Subcutaneous abdominal adipose tissue (tissue), 5 donors: ENCODE measurements around the gene DDX21.
"Not testable (repeated sequence)": the region's sequence is repeated elsewhere in the genome, so short reads cannot be mapped to it uniquely, and the experiment has no call there.

Experiments used
- H3K27ac ChIP-seq: one replicate; pipeline ENCODE4 v1.7.0; 2013; ENCODE audit warnings: low read depth, mild to moderate bottlenecking, inconsistent platforms, low read length, moderate library complexity
- H3K27me3 ChIP-seq, 5 donors: one replicate each; pipeline ENCODE4 v1.7.0; 2013; ENCODE audit warnings: low read length in 5 of 5, inconsistent platforms in 1 of 5; ENCODE audit not compliant: control insufficient read depth in 5 of 5, insufficient read depth in 4 of 5
- H3K36me3 ChIP-seq, 5 donors: one replicate each; pipeline ENCODE4 v1.7.0; 2013; ENCODE audit warnings: low read length in 5 of 5; ENCODE audit not compliant: control insufficient read depth in 5 of 5, insufficient read depth in 5 of 5
- H3K4me1 ChIP-seq, 5 donors: one replicate each; pipeline ENCODE4 v1.7.0; 2013; ENCODE audit warnings: low read length in 5 of 5, mild to moderate bottlenecking in 3 of 5, moderate library complexity in 1 of 5; ENCODE audit not compliant: control insufficient read depth in 5 of 5, insufficient read depth in 5 of 5
- H3K4me3 ChIP-seq, 5 donors: one replicate each; pipeline ENCODE4 v1.7.0; 2013; ENCODE audit warnings: low read length in 5 of 5, low read depth in 1 of 5
- H3K9ac ChIP-seq, 5 donors: one replicate each; pipeline ENCODE4 v1.7.0; 2013; ENCODE audit warnings: low read length in 5 of 5, mild to moderate bottlenecking in 4 of 5, moderate library complexity in 3 of 5
- H3K9me3 ChIP-seq, 5 donors: one replicate each; pipeline ENCODE4 v1.7.0; 2013; ENCODE audit warnings: low read length in 5 of 5; ENCODE audit not compliant: control insufficient read depth in 5 of 5
- donor health status: healthy.
- donor health status: healthy.
- donor health status: healthy.
- donor health status: healthy.
- donor health status: healthy.

DDX21 gene

DNA sequence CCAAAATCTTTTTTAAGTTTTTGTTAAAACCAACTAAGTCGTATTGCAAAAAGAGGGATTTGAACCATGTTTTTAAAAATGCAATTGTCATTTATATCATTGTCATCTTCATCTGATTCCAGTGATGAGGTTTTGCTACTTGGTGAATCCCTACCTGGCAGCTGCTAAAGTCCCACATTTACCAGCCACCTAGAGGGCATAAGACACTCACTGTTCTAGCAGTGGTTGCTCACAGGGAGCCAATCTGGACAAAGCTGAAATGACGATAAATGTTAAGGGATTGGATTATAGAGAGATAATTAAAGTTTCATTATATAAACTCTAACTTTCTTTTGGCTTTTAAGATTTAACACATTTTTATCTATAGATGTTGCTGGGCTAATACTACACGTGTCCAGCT lies 51.3 kb downstream of the DDX21 start:
- H3K9ac ChIP-seq: no peak overlapping the region
- H3K4me1 ChIP-seq: peaks cover 0 to 18% (median 2%) of the 10 kb centered on the region in 5 donors
- H3K36me3 ChIP-seq: peaks cover 20 to 30% (median 24%) of the 10 kb centered on the region in 5 donors

DNA sequence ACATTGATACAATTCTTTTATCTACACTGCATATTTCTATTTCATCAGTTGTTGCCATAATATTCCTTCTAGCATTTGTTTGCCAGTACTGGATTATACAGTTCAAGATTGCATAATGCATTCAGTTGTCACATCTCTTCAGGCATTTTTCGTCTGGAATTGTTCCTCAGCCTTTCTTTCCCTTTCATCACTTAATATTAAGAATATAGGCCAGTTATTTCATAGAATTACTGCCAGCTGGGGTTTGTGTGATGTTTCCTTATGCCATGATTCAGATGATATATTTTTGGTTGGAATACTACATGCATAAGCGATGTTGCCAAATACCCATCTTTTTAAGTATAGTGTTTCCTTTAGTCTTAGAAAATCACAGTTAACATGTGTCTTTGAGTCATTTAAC lies 53.4 kb downstream of the DDX21 start:
- H3K4me3 ChIP-seq: no peak overlapping the region
- no peak overlapping the region for H3K9ac ChIP-seq
- peaks cover 28 to 47% (median 34%) of the 10 kb centered on the region in 5 donors for H3K36me3 ChIP-seq
- no peaks in the 10 kb centered on the region for H3K27me3 ChIP-seq
- H3K9me3 ChIP-seq: no peaks in the 10 kb centered on the region
- H3K4me1 ChIP-seq: peaks cover 0 to 18% (median 2%) of the 10 kb centered on the region in 5 donors
- H3K27ac ChIP-seq: peak overlapping the region; percentile 73

More for the DNA sequence above, 51.3 kb downstream of the DDX21 start:
- H3K27me3 ChIP-seq: no peaks in the 10 kb centered on the region
- no peak overlapping the region for H3K27ac ChIP-seq
- no peaks in the 10 kb centered on the region for H3K9me3 ChIP-seq
- H3K4me3 ChIP-seq: no peak overlapping the region

DNA sequence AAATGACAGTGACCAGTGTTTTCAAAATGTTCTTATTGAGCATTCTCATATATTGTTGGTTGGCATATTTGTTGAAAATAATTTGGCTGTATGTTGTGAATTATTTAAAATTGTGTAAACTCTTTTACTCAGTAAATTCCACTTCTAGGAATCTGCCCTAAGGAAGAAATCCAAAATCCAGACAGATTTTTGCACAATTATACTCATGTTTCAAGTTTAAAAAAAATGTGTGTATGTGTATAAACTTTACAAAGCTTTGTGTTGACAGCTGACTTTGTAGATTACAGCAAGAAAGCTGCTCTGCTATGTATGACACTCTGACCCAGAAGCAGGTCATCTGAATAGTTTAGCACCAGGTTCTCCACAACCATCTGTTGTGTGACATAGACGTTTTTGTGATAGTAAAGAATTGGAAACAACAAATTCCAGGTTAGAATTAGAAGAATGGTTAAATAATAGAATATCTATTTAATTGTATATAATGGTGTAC lies 54.2 kb downstream of the DDX21 start:
- Histone ChIP-seq H3K9me3 (no peaks in the 10 kb centered on the region), H3K4me1 (peaks cover 0 to 18% (median 0%) of the 10 kb centered on the region in 5 donors), H3K4me3 (no peak overlapping the region), H3K36me3 (peaks cover 28 to 49% (median 34%) of the 10 kb centered on the region in 5 donors), H3K9ac (no peak overlapping the region), H3K27ac (peak overlapping the region; percentile 73), H3K27me3 (no peaks in the 10 kb centered on the region)

DNA sequence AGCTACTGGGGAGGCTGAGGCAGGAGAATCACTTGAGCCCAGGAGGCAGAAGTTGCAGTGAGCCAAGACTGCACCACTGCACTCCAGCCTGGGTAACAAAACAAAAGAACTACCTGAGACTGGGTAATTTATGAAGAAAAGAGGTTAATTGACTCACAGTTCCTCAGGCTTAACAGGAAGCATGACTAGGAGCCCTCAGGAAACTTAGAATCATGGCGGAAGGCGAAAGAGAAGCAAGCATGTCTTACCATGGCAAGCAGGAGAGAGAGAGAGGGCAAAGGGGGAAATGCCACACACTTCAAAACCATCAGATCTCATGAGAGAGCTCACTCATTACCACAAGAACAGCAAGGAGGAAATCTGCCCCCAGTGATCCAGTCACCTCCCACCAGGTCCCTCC lies 56.8 kb downstream of the DDX21 start:
- H3K27me3 ChIP-seq, H3K27ac ChIP-seq, H3K9ac ChIP-seq, H3K4me3 ChIP-seq, H3K9me3 ChIP-seq: not testable (repeated sequence)
- peaks cover 0 to 18% (median 0%) of the 10 kb centered on the region in 5 donors for H3K4me1 ChIP-seq
- peaks cover 31 to 55% (median 40%) of the 10 kb centered on the region in 5 donors for H3K36me3 ChIP-seq

DNA sequence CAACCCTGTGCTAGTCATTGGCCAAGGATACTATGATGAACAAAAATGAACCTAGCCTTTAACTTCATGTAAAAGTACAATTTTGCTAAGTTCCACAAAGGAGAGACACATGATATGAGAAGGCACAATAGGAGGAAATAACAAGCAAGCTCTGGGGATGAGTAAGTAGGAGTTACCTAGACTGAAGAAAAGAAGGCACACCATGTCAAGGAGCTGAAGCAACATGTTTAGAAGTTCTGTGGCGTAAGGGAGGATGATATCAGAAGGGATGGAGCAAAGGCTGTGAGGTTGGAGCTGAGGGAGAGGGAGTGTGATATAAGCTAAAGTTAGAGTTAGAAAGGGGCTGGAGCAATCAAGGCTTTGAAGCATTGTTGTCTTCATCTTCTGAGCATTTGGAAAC lies 58.2 kb downstream of the DDX21 start:
- H3K4me1 ChIP-seq: peaks cover 0 to 13% (median 0%) of the 10 kb centered on the region in 5 donors
- H3K27ac ChIP-seq: no peak overlapping the region
- H3K9me3 ChIP-seq: no peaks in the 10 kb centered on the region
- H3K36me3 ChIP-seq: peaks cover 29 to 64% (median 42%) of the 10 kb centered on the region in 5 donors
- no peak overlapping the region for H3K4me3 ChIP-seq
- H3K9ac ChIP-seq: no peak overlapping the region
- no peaks in the 10 kb centered on the region for H3K27me3 ChIP-seq

DNA sequence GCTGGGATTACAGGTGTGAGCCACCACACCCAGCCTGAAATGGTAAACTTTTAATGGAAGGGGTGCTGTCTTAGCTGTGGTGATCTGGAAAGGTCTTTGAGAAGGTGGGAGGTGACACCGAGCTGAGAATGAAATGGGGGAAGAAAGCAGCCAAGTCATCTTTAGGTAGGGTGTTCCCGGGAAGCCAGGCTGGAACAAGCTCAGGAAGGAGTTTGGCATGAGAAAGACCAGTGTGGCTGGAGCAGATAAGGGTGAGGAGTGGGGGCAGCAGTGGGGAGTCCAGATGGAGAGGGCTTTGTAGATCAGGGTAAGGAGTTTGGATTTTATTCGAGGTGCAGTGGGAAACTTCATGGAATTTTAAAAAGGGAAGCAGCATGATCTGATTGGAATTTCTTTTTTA lies 62.6 kb downstream of the DDX21 start:
- no peak overlapping the region for H3K27ac ChIP-seq
- no peaks in the 10 kb centered on the region for H3K4me1 ChIP-seq
- H3K36me3 ChIP-seq: peaks cover 23 to 41% (median 28%) of the 10 kb centered on the region in 5 donors
- no peaks in the 10 kb centered on the region for H3K9me3 ChIP-seq
- no peaks in the 10 kb centered on the region for H3K27me3 ChIP-seq
- no peak overlapping the region for H3K4me3 ChIP-seq
- H3K9ac ChIP-seq: no peak overlapping the region

DNA sequence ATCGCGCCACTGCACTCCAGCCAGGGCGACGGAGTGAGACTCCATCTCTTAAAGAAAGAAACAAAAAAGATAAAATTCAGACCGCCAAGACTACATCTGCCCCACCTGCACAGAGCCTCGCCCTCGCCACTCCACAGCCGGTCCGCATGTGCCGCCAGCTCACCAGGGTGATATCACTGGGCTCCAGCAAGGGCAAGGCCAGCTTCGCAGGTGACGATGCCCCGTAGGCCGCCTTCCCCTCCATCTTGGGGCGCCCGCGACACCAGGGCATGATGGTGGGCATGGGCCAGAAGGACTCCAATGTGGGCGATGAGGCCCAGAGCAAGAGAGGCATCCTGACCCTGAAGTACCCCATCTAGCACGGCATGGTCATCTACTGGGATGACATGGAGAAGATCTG lies 66.6 kb downstream of the DDX21 start:
- Histone ChIP-seq H3K4me3 (no peak overlapping the region), H3K9ac (no peak overlapping the region), H3K4me1 (no peaks in the 10 kb centered on the region), H3K9me3 (no peaks in the 10 kb centered on the region), H3K27ac (no peak overlapping the region), H3K27me3 (no peaks in the 10 kb centered on the region), H3K36me3 (peaks cover 0 to 11% (median 5%) of the 10 kb centered on the region in 5 donors)

DNA sequence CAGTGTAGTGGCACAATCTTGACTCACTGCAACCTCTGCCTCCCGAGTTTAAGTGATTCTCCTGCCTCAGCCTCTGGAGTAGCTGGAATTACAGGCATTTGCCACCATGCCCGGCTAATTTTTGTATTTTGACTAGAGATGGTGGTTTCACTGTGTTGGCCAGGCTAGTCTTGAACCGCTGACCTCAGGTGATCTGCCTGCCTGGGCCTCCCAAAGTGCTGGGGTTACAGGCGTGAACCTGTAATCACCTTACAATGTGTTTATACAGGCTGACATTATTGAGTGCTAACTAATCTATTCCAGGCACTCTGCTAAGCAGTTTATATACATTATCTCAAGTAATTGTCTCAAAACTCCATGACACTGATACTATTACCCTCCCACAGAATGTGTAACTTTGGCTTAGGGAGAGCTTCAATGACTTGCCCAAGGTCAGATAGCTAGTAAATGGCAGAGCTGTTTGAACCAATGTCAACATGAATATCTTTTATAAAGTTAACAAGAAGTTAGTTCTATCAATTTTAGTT lies 69.5 kb downstream of the DDX21 start:
- Histone ChIP-seq H3K27me3 (no peaks in the 10 kb centered on the region), H3K4me1 (no peaks in the 10 kb centered on the region), H3K27ac (no peak overlapping the region), H3K9ac (no peak overlapping the region), H3K9me3 (no peaks in the 10 kb centered on the region), H3K4me3 (no peak overlapping the region), H3K36me3 (no peaks in the 10 kb centered on the region)

DNA sequence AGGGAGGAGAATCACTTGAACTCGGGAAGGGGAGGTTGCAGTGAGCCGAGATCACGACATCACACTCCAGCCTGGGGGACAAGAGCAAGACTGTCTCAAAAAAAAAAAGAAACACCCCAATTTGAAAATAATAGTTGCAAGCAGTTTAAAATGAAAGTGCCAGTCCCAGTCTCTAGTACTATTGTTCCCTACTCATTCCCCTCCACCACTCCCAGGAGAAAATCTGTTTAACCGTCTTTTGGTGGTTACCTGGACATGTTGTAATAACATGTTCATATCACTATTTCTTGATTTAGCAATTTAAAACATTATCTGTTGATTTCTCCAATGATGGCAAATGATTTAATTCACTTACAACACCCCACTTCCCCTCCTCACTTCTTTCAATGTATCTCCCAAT lies 77.3 kb downstream of the DDX21 start:
- H3K27ac ChIP-seq: no peak overlapping the region
- no peak overlapping the region for H3K9ac ChIP-seq
- H3K36me3 ChIP-seq: no peaks in the 10 kb centered on the region
- no peaks in the 10 kb centered on the region for H3K27me3 ChIP-seq
- peaks cover 0 to 4% (median 0%) of the 10 kb centered on the region in 5 donors for H3K4me1 ChIP-seq
- no peak overlapping the region for H3K4me3 ChIP-seq
- H3K9me3 ChIP-seq: no peaks in the 10 kb centered on the region
